Measurements from ENCODE around the gene CTSD. TPM values are rescaled to one million over a fixed set of nuclear protein-coding genes. Genes with fewer than 3 reads are reported as not detected.

CTSD gene
- total RNA-seq, 4 donors from 2014 or later, result 573 to 913 (median 707) TPM

DNA sequence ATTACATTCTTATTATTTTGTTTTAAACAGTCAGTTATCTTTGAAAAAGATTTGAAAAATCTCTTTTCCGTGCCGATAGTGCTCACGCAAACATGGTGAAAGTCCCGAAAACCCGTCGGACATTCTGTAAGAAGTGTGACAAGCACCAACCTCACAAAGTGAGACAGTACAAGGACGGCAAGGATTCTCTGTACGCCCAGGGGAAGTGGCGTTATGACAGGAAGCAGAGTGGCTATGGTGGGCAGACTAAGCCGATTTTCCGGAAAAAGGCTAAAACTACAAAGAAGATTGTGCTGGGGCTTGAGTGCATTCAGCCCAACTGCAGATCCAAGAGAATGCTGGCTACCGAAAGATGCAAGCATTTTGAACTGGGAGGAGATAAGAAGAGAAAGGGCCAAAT lies 28.7 kb upstream of the CTSD start:
- intact Hi-C loops (cut with DNase I; ENCODE audit: low total_unique reads), result no loop called here
- TF ChIP-seq, protein P1, sequence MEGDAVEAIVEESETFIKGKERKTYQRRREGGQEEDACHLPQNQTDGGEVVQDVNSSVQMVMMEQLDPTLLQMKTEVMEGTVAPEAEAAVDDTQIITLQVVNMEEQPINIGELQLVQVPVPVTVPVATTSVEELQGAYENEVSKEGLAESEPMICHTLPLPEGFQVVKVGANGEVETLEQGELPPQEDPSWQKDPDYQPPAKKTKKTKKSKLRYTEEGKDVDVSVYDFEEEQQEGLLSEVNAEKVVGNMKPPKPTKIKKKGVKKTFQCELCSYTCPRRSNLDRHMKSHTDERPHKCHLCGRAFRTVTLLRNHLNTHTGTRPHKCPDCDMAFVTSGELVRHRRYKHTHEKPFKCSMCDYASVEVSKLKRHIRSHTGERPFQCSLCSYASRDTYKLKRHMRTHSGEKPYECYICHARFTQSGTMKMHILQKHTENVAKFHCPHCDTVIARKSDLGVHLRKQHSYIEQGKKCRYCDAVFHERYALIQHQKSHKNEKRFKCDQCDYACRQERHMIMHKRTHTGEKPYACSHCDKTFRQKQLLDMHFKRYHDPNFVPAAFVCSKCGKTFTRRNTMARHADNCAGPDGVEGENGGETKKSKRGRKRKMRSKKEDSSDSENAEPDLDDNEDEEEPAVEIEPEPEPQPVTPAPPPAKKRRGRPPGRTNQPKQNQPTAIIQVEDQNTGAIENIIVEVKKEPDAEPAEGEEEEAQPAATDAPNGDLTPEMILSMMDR (IDR thresholded peaks at IDR 0.05), result no peak

DNA sequence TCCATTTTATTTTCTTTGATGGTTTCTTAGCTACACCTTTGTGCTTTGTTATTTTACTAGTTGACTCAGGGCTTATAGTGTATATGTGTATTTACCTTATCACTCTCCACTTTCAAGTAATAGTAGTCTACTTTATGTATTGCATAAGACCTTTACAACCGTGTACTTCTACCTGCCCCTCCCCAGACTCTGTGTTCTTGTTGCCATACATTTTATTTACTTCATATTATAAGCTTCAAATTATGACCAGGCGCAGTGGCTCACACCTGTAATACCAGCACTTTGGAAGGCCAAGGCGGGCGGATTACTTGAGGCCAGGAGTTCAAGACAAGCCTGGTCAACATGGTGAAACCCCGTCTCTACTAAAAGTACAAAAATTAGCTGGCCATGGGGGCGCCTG lies 28.2 kb upstream of the CTSD start:
- H3K4me3 ChIP-seq (ENCODE audit: low read depth, poor library complexity, severe bottlenecking), result no peak overlapping the region
- no peak for TF ChIP-seq POLR2A (IDR thresholded peaks at IDR 0.05)
- TF ChIP-seq, protein P1 (IDR thresholded peaks at IDR 0.05), result no peak
- DNase-seq (ENCODE audit: low spot score in 2 of 2), result no peak
- 88 to 91% methylated on average over 6 of the region's 6 CpGs for WGBS, 2 donors
- intact Hi-C loops (cut with DNase I; ENCODE audit: low total_unique reads), result no loop called here

More for the DNA sequence above, 28.7 kb upstream of the CTSD start:
- WGBS, 2 donors, result 71 to 77% methylated on average over 12 of the region's 12 CpGs
- no peak overlapping the region for H3K4me3 ChIP-seq (ENCODE audit: low read depth, poor library complexity, severe bottlenecking)
- DNase-seq (ENCODE audit: low spot score in 2 of 2), result peak in 1 of 2 donors; percentile 57

DNA sequence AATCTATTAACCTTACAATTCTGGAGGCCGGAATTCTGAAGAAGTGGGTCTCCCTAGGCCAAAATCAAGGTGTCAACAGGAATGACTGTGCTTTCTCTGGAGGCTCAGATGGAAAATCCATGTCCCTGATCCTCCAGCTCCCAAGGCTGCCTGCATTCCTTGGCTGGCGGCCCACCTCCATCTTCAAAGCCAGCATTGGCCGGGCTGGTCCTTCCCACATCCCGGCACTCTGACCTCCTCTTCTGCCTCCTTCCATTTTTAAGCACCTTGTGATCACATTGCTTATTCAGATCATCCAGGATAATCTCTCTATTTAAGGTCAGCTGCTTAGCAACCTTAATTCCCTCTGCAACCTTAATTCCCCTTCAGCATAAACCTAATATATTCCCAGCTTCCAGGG lies 22.7 kb upstream of the CTSD start:
- TF ChIP-seq, protein P1 (IDR thresholded peaks at IDR 0.05), result no peak
- no peak for TF ChIP-seq POLR2A (IDR thresholded peaks at IDR 0.05)
- no peak overlapping the region for H3K4me3 ChIP-seq (ENCODE audit: low read depth, poor library complexity, severe bottlenecking)
- peak in 1 of 2 donors; percentile 72 for DNase-seq (ENCODE audit: low spot score in 2 of 2)
- intact Hi-C loops (cut with DNase I; ENCODE audit: low total_unique reads), result no loop called here
- 82 to 92% methylated on average over 4 of the region's 4 CpGs for WGBS, 2 donors

DNA sequence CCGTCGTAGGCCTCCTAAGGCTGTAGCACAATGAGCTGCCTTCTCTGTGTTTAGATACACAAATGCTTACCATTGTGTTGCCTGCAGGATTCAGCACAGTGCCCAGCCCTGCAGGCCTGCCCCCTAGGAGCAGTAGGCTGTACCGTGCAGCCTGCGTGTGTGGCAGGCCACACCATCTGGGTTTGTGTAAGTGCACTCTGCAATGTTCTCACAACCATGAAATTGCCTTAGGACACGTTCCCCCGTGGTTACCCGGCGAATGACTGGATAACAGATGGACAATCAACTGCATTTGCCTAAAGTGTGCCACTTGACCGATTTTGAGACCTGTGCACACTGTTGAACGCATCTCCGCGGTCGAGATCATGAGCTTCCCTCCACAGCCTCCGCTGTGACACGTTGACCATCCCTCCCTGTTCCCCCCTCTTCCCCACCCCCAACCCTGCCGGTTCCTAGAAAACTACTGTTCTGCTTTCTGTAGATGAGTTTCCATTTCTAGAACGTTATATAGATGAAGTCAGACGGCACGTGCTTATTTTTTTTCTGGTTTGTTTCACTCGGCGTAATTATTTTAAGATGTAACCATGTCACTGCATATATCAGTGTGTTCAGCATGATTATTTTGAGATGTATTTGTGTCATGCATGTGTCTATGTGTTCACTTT lies 22.2 kb upstream of the CTSD start:
- peak in 1 of 2 donors; percentile 78 for DNase-seq (ENCODE audit: low spot score in 2 of 2)
- intact Hi-C loops (cut with DNase I; ENCODE audit: low total_unique reads), result no loop called here
- TF ChIP-seq POLR2A (IDR thresholded peaks at IDR 0.05), result no peak
- TF ChIP-seq, protein P1 (IDR thresholded peaks at IDR 0.05), result no peak
- WGBS, 2 donors, result 72% methylated on average over 21 of the region's 21 CpGs
- no peak overlapping the region for H3K4me3 ChIP-seq (ENCODE audit: low read depth, poor library complexity, severe bottlenecking)

DNA sequence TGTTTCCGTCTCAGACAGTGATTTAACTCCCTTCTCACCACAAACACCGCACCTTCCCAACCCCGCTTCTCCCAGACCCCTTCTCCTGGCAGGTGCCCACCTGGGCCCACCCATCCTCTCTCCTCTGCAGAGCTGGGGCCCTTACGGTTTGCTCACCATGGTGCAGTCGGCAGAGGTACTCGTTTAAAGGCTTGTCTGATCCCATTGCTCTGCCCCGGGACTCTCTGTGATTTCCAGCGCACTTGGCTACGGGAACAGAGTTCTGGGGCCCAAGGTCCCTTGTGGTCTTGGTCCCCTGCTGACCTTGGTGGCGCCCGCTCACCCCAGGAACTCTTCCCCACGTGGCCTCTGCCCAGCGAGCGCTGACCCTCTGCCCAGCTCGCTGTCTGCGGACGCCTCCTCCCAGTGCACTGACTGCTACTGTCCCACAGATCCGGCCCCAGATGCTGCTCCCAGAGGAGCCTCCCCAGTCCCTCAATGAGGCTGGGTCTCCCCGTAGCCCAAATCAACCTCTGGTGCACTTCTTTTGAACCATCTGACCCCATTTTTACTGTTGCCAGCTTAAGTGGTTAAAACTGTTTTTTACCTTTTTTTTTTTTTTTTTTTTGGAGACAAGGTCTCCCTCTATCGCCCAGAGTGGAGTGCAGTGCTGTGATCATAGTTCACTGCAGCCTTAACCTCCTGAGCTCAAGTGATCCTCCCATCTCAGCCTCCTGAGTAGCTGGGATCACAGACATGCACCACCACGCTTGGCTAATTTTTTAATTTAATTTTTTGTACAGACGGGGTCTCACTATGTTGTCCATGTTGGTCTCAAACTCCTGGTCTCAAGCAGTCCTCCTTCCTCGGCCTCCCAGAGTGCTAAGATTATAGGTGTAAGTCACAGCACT lies 21.3 kb upstream of the CTSD start:
- DNase-seq (ENCODE audit: low spot score in 2 of 2), result peak in 1 of 2 donors; percentile 60
- intact Hi-C loops (cut with DNase I; ENCODE audit: low total_unique reads), result no loop called here
- no peak overlapping the region for H3K4me3 ChIP-seq (ENCODE audit: low read depth, poor library complexity, severe bottlenecking)
- no peak for TF ChIP-seq POLR2A (IDR thresholded peaks at IDR 0.05)
- TF ChIP-seq, protein P1 (IDR thresholded peaks at IDR 0.05), result no peak
- 87 to 89% methylated on average over 23 of the region's 23 CpGs for WGBS, 2 donors
